Suprapubic skin (tissue), 3 donors: ENCODE data around the gene MYL7.

ENCODE experiments used
- CTCF ChIP-seq, 2 donors: fragments of 200-600 bp in 1 of 2; fragments of 450-650 bp in 1 of 2; sonication (generic) in 1 of 2; IDR thresholded peaks; one replicate each; pipeline ENCODE4 v1.5.1; 2016 to 2019; ENCODE audit warnings: antibody characterized with exemption in 2 of 2, mild to moderate bottlenecking in 1 of 2, moderate library complexity in 1 of 2
- EP300 ChIP-seq: sonication (generic); formaldehyde crosslinking; IDR thresholded peaks from one replicate; pipeline ENCODE4 v1.6.1; 2017; ENCODE audit warnings: antibody characterized with exemption

DNA sequence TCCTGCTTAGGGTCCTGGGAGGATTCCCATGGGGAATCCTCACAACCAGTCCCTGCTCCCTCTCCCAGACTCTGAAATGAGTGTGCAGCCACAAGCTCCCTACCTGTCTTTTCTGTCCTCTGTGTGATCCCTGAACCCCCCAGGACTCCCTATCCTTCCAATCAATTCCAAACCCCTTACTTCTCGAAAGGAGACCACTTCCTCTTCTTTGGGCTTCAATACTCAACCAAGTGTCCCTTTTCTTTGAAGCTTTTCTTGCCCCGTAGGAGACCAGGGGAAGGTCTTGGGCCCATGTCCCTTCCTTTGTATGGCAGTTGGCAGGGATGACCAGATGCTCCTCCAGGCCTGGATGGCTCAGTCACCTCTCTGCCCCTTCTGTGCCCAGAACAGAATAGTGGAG is 35.3 kb downstream of the MYL7 start:
- no peak for TF ChIP-seq CTCF (IDR thresholded peaks at IDR 0.05)
- no peak for TF ChIP-seq EP300
